Measurements from ENCODE around the gene PPP2R3B. TPM values are rescaled to one million over a fixed set of nuclear protein-coding genes. Genes with fewer than 3 reads are reported as not detected.
"Not testable (repeated sequence)": the region's sequence is repeated elsewhere in the genome, so short reads cannot be mapped to it uniquely, and the experiment has no call there.

The PPP2R3B gene
- 13.8 and 14.6 TPM in 2 replicates for total RNA-seq (2014; rRNA removed; shearing (Covaris generic))
- polyA plus RNA-seq (2015; cell fraction: cytosol; rRNA removed): 12.8 and 13.3 TPM in 2 replicates
- 42.7 and 54.2 TPM in 2 replicates for polyA plus RNA-seq (2015; cell fraction: nucleus; rRNA removed)

DNA sequence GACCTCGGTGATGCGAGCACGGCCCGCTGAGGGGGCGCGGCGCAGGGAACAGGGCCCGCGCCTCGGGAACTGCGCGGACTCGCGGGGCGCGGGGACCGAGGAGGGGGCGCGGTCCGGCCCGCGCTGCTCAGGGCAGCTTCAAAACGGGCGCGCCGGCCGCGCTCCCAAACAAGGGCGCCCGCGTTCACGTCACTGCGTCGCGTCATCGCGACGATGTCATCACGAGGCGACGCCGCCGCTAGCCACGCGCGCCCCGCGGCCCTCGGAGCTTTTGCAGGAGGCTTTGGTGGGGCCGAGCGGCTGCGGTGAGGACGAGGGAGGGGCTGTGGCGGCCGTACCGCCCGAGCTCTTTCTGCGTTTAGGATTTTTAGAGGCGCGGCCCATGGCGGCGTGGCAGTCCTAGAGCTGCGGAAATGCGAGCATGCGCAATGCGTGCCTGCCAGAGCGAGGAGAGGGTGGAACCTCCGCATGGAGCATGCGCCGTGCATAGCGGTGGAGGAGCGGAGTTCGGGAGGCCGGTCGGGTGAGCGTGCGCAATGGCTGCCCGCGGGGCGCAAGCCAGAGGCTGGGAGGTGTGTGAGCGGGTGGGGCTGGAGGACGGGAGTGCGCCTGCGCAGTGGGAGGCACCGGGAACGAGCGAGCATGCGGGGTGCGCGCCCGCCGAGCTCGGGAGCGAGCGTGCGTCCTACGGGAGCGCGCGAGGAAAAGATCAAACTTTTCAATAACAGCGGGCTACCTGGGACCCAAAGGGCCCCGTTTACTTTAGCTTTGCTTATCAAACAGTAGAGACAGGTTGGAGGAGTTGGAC is at the start of gene PPP2R3B:
TSS of gene PPP2R3B (minus strand) at position 140 of the 808 bp plus-strand sequence. CDS start 216 bp downstream, outside the sequence.
- peak; percentile 94 for DNase-seq (ENCODE audit: low read depth)

DNA sequence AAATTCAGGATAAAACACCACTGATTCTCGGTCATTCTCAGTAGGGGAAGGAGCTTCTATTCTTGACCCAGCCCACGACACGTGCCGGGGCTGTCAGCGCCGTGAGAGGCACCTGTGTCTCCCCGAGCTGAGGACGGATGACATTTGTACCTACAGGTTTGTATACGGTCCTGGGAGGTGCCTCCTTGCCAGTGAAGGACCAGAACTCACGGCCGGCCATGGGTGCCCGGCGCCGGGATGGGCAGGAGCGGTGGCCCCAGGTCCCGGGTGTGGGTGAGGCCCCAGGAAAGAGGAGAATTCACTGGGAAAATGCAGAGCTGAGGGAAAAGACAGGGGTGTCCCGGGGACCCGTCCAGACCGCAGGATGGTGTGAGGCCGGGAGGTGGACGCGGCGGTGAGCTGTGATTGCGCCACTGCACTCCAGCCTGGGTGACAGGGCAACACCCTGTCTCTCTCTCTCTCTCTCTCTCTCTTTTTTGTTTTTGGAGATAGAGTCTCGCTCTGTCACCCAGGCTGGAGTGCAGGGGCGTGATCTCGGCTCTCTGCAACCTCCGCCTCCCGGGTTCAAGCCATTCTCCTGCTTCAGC is 48.9 kb upstream of the PPP2R3B start:
- DNase-seq (ENCODE audit: low read depth): no peak

DNA sequence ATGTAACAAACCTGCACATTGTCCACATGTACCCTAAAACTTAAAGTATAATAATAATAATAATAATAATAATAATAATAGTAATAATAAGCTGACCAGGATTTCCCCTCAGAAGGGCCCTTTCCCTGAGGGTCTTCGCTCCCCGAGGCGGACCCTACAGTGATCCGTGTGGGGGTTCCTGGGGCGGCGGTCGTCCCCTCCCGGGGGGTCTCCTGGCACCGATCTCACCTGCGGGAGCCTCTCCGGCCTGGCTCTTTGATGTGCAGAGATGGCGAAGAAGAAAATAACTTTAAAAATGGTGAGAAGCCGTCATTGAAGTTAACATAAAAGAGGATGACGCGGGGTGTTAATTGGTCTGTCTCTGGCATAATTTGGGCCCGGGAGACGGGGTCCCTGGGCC is 48.2 kb upstream of the PPP2R3B start:
- no peak for DNase-seq (ENCODE audit: low read depth)

GRCh38 chrX:433771-434170 is 47.1 kb upstream of the PPP2R3B start:
- DNase-seq (ENCODE audit: low read depth): no peak

- DNase-seq (ENCODE audit: low read depth): not testable (repeated sequence)
These were observed 46.0 kb upstream of the PPP2R3B start for GRCh38 chrX:432666-433065.

- no peak for DNase-seq (ENCODE audit: low read depth)
These were observed 44.9 kb upstream of the PPP2R3B start for GRCh38 chrX:431492-432111.

DNA sequence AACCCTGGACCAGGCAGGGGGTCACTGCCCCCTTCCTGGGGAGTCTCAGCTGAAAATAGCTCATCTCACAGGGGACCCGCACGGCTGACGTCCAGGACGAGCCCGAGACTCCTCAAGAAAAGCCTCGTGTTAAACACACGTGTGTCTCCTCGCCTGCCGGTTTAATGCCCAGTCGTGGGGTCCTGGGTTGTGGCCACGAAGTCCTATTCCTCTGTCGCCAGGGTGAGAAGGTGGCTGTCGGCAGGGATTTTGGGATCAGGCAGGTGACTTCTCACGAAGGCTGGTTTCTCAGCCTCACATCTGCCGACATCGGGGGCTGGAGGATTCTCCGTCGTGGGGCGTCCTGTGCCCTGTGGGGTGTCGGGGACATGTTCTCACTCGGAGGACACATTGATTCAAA is 44.3 kb upstream of the PPP2R3B start:
- no peak for DNase-seq (ENCODE audit: low read depth)

DNA sequence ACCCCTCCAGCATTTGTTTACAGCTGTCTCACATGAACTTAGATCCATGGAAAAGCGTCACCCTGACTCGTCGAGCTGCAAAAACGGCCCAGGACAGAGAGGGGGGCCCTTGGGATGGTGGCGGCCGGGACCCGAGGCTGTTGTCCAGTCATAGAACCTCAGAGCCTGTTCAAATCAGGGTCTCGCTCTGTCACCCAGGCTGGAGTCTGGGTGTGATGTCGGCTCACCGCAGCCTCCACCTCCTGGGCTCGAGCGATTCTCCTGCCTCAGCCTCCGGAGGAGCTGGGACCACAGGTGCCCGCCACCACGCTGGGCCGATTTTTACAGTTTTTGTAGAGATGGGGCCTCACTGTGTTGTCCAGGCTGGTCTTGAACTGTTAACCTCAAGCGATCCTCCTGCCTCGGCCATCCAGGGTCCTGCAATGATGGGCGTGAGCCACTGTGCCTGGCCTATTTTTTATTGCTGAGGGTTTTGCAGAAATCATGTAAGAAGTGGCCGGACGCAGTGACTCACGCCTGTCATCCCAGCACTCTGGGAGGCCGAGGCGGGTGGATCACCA is 42.6 kb upstream of the PPP2R3B start:
- DNase-seq (ENCODE audit: low read depth): no peak

- DNase-seq (ENCODE audit: low read depth): no peak
These were observed 41.4 kb upstream of the PPP2R3B start for GRCh38 chrX:427812-428725.

GRCh38 chrX:426881-427280 is 40.2 kb upstream of the PPP2R3B start:
- DNase-seq (ENCODE audit: low read depth): no peak

DNA sequence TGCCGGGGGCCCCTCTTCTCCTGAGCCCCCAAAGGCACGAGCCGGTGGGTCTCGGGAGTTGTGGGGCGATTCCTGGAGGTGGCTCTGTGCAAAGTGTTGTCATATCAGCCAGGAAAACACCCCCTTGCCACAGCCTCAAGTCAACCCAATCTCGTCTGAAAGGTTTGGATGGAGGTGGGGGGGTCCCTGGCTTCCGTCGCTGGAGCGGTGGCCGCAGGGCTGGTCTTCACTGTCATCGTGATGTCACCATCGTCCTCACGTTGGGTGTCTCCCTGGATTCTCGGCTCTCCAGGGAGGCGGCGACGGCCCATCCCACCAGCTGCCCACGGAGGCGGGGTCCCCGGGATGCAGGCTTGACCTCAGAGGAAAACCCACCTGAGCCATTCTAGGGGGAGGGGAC is 38.3 kb upstream of the PPP2R3B start:
- no peak for DNase-seq (ENCODE audit: low read depth)

DNA sequence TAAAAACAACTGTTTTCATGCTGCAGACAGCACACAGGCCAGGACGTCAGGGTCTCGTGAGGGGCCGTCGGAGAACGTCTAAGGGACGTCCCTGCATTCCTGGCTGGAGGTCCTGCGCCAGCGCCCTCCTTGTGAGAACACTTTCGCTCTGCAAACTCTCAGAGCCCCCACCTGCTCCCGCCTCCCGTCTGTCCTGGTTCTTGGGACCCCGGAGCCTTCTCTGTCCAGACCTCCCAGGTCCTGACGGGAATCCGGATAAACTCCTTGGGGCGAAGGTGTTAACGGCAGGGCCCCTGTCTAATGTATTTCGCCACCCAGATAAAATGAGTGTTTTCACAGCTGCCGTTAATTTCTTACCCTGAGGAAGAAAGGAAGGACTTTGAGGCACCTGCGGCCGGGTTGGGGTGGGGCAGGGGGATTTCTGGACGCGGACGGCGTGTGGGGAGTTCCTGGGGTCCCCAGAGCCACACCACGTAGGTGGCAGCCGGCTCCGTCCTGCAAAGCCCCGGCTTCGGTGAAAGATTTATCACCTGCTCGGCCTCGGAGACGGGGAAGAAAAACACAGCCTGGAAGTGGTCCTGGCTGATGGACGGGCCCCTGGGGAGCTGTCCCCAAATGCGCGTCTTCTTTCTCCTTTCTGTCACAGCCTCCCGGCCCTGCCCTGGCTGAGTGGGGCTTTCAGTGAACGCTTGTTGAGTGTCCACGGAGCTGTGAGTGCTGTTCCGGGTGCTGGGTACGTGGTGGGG is 35.1 kb upstream of the PPP2R3B start:
- DNase-seq (ENCODE audit: low read depth): no peak

DNA sequence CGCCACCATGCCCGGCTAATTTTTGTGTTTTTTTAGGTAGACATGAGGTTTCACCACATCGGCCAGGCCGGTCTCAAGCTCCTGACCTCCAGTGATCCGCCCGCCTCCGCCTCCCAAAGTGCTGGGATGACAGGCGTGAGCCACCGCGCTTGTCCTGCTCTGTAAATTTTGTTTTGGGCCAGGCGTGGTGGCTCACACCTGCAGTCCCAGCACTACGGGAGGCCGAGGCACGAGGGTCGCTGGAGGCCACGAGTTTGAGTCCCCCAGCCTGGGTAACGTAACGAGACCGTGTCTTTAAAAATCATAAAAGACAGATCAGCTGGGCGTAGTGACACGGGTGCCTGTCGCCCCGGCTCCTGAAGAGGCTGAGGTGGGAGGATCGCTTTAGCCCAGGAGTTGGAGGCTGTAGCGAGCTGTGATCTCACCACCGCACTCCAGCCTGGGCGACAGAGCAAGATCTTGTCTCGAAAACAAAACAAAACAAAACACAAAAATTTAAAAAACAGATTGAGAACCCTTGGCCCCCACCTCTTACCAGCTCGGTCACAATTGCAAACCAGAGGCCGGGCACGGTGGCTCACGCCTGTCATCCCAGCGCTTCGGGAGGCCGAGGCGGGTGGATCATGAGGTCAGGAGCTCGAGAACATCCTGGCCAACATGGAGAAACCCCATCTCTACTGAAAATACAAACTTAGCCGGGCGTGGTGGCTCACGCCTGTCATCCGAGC is 34.0 kb upstream of the PPP2R3B start:
- no peak for DNase-seq (ENCODE audit: low read depth)

DNA sequence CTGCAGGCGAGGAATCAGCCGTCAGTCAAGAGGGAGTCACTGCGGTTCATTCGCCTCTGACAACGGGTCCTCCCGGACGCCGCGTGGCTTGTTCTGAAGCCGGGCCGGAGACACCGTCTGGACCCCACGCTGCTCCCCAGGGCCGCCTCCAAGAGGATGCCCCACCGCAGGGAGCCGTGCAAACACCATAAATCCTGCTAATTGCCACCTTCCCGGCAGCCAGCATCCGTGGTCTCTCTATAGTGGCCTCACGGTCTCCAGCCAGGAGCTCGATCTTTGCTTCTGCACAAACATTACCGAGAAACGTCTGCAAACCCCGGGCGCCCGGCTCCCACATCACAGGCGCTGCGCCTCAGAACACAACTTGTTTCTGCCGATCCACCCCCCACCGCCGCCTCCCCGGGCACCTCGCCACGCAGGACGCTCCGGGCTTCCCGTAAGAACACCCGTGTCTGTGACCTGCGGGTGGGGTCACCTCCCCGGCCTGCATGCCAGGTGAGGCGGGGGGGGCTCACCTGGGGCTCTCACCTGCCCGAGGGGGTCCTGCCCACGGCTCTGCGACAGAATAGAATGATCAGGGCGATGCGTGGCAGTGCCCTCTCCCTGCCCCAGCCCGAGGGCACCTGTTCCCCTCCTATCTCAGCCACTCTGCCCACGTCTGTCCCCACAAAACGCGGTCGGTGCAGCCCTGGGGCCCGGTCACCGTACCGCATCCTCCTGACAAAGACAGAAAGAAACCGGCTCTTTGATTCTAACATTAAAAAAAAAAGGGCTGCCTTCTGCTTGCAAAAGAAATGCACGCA is 32.4 kb upstream of the PPP2R3B start:
- DNase-seq (ENCODE audit: low read depth): no peak

- DNase-seq (ENCODE audit: low read depth): not testable (repeated sequence)
These were observed 28.8 kb upstream of the PPP2R3B start for GRCh38 chrX:415498-415897.

DNA sequence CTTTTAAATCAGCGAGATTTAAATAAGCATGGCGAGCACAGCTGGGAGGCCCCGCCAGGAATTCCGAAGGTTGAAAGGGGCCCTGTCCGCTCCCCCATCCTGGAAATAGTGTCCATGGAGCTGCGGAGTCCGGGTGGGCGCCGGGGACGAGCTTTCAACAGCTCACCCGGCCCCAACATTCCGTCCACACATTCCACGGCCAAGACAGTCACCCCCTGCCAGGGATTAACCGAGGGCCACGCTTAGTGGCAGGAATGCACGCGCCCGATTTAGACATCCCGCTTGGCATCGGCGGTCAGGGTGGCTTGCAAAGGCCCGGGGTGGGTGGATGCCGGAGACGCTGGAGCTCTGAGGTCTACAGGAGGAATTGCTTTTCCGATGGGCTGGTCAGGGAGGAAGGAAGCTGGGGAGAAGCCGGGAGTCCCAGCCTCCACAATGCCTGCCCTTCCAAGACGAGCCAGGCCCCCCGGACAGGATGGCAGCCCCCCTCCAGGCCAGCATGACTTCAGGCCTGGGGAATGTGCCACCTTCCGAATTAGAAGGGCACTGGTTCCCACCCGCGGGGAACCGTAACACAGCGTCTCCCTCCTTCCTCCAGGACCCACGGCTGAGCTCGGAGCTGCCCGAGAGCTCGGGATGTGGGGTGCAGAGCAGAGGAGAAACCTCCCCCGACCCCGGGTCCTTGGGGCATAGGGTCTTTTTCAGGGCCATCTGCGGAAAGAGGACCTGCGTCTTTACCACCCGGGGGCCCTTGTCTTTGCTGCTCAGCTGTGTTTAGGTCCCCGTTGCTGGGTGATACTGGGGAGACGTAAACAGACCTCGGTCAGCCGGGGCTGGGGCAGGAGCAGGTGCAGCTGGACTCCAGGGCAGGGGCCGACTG is 26.9 kb upstream of the PPP2R3B start:
- DNase-seq (ENCODE audit: low read depth): no peak

DNA sequence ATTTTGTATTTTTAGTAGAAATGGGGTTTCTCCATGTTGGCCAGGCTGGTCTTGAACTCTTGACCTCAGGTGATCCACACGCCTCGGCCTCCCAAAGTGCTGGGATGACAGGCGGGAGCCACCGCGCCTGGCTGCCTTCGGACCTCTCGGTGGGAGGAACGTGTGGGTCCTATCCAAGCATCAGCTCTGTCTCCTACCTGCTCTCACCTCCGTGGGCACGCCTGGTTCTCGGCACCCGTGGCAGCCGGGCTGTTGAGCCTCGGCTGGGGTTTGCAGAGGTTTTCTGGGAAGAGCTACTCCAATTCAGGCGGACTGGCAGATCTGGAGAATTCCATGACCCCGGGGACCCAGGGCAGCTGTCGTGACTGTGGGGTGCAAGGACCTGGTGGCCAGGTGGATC is 23.6 kb upstream of the PPP2R3B start:
- DNase-seq (ENCODE audit: low read depth): no peak

DNA sequence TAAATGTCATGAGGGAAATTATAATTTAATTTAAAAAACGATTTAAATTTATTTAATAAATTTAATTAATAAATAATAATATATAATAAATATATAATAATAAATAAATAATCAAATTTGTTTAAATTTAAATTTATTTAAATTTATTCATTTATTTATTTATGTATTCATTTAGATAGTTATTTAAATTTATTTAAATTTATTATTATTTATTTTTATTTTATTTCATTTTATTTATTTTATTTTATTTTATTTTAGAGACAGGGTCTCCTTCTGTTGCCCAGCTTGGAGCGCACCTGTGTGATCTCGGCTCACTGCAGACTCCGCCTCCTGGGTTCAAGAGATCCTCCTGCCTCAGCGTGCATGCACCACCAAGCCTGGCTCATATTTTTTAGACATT is 18.4 kb upstream of the PPP2R3B start:
- DNase-seq (ENCODE audit: low read depth): no peak
